ENCODE data around the gene RARS2.
"Not testable (repeated sequence)": the region's sequence is repeated elsewhere in the genome, so short reads cannot be mapped to it uniquely, and the experiment has no call there.

Gene RARS2

DNA sequence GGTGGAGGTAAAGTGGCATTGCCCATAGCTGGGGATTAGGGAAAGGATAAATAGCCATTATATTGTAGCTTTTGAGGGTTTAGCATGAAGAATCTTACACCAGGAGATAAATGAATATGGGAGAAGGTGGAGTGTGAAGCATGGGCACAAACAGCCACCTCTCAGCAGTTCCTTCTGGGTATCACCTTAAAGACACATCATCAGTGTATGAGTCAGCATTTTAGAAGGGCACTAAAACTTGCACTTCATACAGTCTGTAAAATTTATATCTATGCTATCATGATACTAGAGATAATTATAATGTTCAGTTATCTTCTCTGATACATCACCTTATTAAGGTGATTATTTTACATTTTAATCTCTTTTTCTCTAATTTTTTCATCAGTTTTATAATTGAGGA is 91.7 kb downstream of the RARS2 start:
- Histone ChIP-seq H3K27me3 (ENCODE audit: control insufficient read depth, insufficient read depth, low read length) (no peaks in the 10 kb centered on the region), H3K4me2 (ENCODE audit: low read length) (no peak overlapping the region), H3K4me3 (ENCODE audit: low read length) (no peak overlapping the region), H3K36me3 (ENCODE audit: insufficient read depth, low read length) (peaks cover 23% of the 10 kb centered on the region), H3K4me1 (ENCODE audit: control insufficient read depth, insufficient read depth, low read length) (no peaks in the 10 kb centered on the region), H3K9me3 (replicated peaks; ENCODE audit: low read length) (no peaks in the 10 kb centered on the region), H3K9ac (ENCODE audit: low read depth, low read length) (no peak overlapping the region)

DNA sequence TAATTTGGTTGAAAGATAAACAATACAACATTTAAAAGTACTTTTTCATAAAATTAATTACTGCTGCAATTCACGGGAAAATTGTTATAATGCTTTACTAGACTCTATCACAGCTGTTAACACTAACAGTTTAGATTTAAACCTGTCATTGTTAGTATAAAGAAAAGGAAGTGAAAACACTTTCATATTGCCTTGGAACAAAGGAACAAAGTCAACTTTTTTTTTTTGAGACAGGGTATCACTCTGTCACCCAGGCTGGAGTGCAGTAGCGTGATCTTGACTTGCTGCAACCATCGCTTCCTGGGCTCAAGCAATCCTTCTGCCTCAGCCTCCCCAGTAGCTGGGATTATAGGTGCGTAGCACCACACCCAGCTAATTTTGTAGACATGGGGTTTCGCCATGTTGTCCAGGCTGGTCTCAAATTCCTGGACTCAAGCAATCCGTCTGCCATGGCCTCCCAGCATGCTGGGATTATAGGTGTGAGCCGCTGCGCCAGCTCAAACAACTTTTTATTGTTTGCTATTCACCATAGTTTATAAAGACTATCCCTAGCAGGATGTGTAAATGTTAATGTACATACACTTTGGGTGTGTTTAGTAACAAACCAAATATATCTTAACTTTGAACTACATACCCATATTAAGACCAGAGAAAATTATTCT is 94.9 kb downstream of the RARS2 start:
- H3K4me1 ChIP-seq (ENCODE audit: control insufficient read depth, insufficient read depth, low read length), result no peaks in the 10 kb centered on the region
- no peak overlapping the region for H3K4me3 ChIP-seq (ENCODE audit: low read length)
- H3K36me3 ChIP-seq (ENCODE audit: insufficient read depth, low read length), result peaks cover 15% of the 10 kb centered on the region
- no peak overlapping the region for H3K4me2 ChIP-seq (ENCODE audit: low read length)
- no peaks in the 10 kb centered on the region for H3K27me3 ChIP-seq (ENCODE audit: control insufficient read depth, insufficient read depth, low read length)
- H3K9me3 ChIP-seq (replicated peaks; ENCODE audit: low read length), result no peaks in the 10 kb centered on the region
- H3K9ac ChIP-seq (ENCODE audit: low read depth, low read length), result no peak overlapping the region

DNA sequence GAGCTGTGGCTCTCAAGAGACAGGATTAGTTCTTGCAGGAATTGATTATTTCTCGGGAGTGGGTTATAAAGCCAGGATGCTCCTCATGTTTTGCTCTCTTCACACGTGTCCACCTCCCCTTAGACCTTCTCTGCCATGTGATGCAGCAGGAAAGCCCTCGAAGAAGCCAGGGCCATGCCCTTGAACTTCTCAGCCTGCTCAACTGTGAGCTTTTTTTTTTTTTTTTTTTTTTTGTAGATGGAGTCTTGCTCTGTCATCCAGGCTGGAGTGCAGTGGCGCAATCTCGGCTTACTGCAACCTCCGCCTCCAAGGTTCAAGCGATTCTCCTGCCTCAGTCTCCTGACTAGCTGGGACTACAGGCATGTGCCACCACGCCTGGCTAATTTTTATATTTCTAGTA is 100.5 kb downstream of the RARS2 start:
- H3K36me3 ChIP-seq (ENCODE audit: insufficient read depth, low read length), result peaks cover 15% of the 10 kb centered on the region
- H3K4me3 ChIP-seq (ENCODE audit: low read length); H3K9me3 ChIP-seq (replicated peaks; ENCODE audit: low read length); H3K27me3 ChIP-seq (ENCODE audit: control insufficient read depth, insufficient read depth, low read length); H3K4me1 ChIP-seq (ENCODE audit: control insufficient read depth, insufficient read depth, low read length); H3K9ac ChIP-seq (ENCODE audit: low read depth, low read length); H3K4me2 ChIP-seq (ENCODE audit: low read length): not testable (repeated sequence)

DNA sequence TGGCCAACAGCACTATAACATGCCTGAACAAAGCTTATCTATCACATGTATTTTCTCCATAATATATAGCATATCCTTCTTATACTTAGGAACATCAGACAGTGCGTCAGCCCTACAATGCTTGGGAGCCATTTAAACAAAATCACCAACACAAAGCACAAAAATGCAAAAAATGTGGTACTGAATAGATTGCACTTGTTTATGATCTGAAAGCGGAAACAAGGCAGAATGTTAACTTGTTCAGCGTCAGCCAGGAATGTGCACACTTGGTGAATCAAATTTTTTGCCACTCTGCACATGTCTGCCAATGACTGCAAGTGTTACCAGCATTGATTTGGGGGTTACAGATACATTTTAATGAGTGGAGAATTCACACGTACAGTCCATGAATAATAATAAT is 102.2 kb downstream of the RARS2 start:
- no peaks in the 10 kb centered on the region for H3K27me3 ChIP-seq (ENCODE audit: control insufficient read depth, insufficient read depth, low read length)
- no peak overlapping the region for H3K4me2 ChIP-seq (ENCODE audit: low read length)
- peaks cover 10% of the 10 kb centered on the region for H3K36me3 ChIP-seq (ENCODE audit: insufficient read depth, low read length)
- H3K9me3 ChIP-seq (replicated peaks; ENCODE audit: low read length), result no peaks in the 10 kb centered on the region
- no peak overlapping the region for H3K9ac ChIP-seq (ENCODE audit: low read depth, low read length)
- no peaks in the 10 kb centered on the region for H3K4me1 ChIP-seq (ENCODE audit: control insufficient read depth, insufficient read depth, low read length)
- H3K4me3 ChIP-seq (ENCODE audit: low read length), result no peak overlapping the region

DNA sequence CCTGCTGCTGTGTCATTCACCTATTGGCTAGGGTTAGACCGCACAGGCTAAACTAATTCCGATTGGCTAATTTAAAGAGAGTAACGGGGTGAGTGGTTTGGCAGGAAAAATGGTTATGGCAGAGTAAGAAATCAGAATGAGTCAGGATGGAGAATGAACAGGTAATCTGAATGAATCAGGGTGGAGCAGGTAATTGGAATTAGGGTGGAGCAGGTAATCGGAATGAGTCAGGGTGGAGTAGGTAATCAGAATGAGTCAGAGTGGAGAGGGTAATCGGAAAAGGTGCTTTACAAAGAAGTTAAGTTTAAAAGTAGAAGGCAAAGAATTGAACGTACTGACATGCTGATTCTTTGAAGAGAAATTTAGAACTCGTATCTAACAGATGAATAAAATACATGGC is 105.3 kb downstream of the RARS2 start:
- H3K36me3 ChIP-seq (ENCODE audit: insufficient read depth, low read length), result peaks cover 3% of the 10 kb centered on the region
- no peak overlapping the region for H3K4me2 ChIP-seq (ENCODE audit: low read length)
- H3K4me1 ChIP-seq (ENCODE audit: control insufficient read depth, insufficient read depth, low read length), result no peaks in the 10 kb centered on the region
- H3K9me3 ChIP-seq (replicated peaks; ENCODE audit: low read length), result no peaks in the 10 kb centered on the region
- no peak overlapping the region for H3K4me3 ChIP-seq (ENCODE audit: low read length)
- H3K27me3 ChIP-seq (ENCODE audit: control insufficient read depth, insufficient read depth, low read length), result no peaks in the 10 kb centered on the region
- no peak overlapping the region for H3K9ac ChIP-seq (ENCODE audit: low read depth, low read length)

DNA sequence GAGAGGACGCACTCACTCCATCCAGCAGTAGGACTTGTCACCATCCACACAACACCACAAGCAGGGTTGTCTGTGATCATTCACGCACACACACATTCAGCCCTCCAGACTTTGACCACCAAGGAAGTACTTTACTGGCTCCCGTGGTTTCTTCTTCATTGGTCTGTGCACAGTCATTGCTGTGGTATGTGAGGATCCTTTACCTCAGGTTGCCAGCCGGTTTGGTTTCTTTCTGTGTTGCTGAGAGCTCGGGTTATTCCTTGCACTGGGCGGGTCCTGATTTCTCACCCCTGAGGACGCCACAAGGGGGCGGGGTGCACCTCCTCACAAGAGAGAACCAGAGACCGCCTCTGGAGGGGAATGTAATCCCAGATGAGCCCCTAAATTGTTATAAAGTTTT is 105.9 kb downstream of the RARS2 start:
- H3K36me3 ChIP-seq (ENCODE audit: insufficient read depth, low read length), result peaks cover 3% of the 10 kb centered on the region
- H3K9me3 ChIP-seq (replicated peaks; ENCODE audit: low read length), result no peaks in the 10 kb centered on the region
- H3K9ac ChIP-seq (ENCODE audit: low read depth, low read length), result no peak overlapping the region
- H3K4me3 ChIP-seq (ENCODE audit: low read length), result no peak overlapping the region
- H3K27me3 ChIP-seq (ENCODE audit: control insufficient read depth, insufficient read depth, low read length), result no peaks in the 10 kb centered on the region
- H3K4me2 ChIP-seq (ENCODE audit: low read length), result no peak overlapping the region
- no peaks in the 10 kb centered on the region for H3K4me1 ChIP-seq (ENCODE audit: control insufficient read depth, insufficient read depth, low read length)

DNA sequence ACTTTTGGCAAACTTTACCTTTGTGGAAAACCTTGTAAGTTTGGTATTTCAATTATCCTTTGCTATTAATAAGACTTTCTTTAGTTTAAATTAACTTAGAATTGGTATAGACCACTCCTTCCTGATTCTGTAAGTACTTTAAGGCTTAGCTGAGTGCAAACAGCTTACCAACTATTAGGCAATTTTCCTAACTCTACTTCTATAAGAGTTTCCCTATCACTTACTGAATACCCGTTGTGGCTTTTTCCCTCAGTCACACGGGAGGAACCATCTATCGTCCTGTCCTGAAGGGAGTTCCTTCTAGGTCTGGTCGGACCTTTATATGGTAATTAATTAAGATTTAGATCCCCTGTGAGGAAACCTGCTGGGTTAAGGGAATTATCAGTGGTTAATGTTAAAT is 107.4 kb downstream of the RARS2 start:
- peaks cover 12% of the 10 kb centered on the region for H3K36me3 ChIP-seq (ENCODE audit: insufficient read depth, low read length)
- H3K4me1 ChIP-seq (ENCODE audit: control insufficient read depth, insufficient read depth, low read length), result no peaks in the 10 kb centered on the region
- no peak overlapping the region for H3K9ac ChIP-seq (ENCODE audit: low read depth, low read length)
- H3K9me3 ChIP-seq (replicated peaks; ENCODE audit: low read length), result no peaks in the 10 kb centered on the region
- H3K27me3 ChIP-seq (ENCODE audit: control insufficient read depth, insufficient read depth, low read length), result no peaks in the 10 kb centered on the region
- no peak overlapping the region for H3K4me3 ChIP-seq (ENCODE audit: low read length)
- no peak overlapping the region for H3K4me2 ChIP-seq (ENCODE audit: low read length)

DNA sequence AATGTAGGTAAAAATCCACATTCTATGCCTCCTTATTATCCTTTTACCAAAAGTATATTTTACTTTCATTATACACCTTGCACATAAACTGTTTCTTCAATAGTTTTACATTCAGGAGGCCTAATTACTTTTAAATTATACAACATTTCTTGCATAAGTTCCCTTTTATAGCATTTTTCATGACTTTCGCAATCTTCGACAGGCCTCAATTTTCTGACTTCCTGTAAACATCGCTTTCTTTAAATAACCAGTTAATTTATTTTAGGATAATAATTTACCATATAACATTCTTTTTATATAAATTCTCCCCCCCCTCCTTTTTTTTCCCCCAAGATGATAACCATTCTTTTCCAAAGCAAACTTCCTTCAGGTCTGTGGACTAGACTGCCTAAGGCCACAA is 107.9 kb downstream of the RARS2 start:
- no peaks in the 10 kb centered on the region for H3K4me1 ChIP-seq (ENCODE audit: control insufficient read depth, insufficient read depth, low read length)
- H3K9me3 ChIP-seq (replicated peaks; ENCODE audit: low read length), result no peaks in the 10 kb centered on the region
- no peak overlapping the region for H3K9ac ChIP-seq (ENCODE audit: low read depth, low read length)
- no peak overlapping the region for H3K4me2 ChIP-seq (ENCODE audit: low read length)
- no peaks in the 10 kb centered on the region for H3K27me3 ChIP-seq (ENCODE audit: control insufficient read depth, insufficient read depth, low read length)
- H3K4me3 ChIP-seq (ENCODE audit: low read length), result no peak overlapping the region
- peaks cover 14% of the 10 kb centered on the region for H3K36me3 ChIP-seq (ENCODE audit: insufficient read depth, low read length)

DNA sequence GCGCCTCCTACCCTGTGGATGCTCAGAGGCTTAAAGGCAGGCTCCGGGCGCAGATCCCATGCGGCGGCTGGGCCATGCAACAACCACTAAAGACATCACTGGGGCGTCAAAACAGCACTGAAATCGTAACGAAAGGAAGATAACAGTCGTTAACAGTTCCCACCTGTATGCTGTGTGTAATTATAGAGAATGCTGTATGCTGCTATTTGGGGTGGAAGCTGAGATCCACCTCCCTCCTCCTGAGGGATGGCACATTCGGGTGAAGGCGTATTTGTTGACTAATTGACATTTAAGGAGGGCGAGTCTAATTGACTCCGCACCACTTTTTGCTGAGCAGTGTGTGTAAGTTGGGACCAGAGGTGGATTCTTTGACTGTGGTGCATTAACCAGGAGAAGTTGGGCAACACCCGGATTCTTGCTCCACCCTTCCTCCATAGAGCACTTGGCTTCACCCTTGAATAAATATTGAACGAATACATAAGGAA is 116.3 kb downstream of the RARS2 start:
- peak overlapping the region; percentile 83 for H3K4me2 ChIP-seq (ENCODE audit: low read length)
- H3K4me3 ChIP-seq (ENCODE audit: low read length), result peak overlapping the region; percentile 83
- H3K27me3 ChIP-seq (ENCODE audit: control insufficient read depth, insufficient read depth, low read length), result peaks cover 2% of the 10 kb centered on the region
- no peaks in the 10 kb centered on the region for H3K4me1 ChIP-seq (ENCODE audit: control insufficient read depth, insufficient read depth, low read length)
- peaks cover 9% of the 10 kb centered on the region for H3K36me3 ChIP-seq (ENCODE audit: insufficient read depth, low read length)
- H3K9me3 ChIP-seq (replicated peaks; ENCODE audit: low read length), result no peaks in the 10 kb centered on the region
- H3K9ac ChIP-seq (ENCODE audit: low read depth, low read length), result peak overlapping the region; percentile 90

DNA sequence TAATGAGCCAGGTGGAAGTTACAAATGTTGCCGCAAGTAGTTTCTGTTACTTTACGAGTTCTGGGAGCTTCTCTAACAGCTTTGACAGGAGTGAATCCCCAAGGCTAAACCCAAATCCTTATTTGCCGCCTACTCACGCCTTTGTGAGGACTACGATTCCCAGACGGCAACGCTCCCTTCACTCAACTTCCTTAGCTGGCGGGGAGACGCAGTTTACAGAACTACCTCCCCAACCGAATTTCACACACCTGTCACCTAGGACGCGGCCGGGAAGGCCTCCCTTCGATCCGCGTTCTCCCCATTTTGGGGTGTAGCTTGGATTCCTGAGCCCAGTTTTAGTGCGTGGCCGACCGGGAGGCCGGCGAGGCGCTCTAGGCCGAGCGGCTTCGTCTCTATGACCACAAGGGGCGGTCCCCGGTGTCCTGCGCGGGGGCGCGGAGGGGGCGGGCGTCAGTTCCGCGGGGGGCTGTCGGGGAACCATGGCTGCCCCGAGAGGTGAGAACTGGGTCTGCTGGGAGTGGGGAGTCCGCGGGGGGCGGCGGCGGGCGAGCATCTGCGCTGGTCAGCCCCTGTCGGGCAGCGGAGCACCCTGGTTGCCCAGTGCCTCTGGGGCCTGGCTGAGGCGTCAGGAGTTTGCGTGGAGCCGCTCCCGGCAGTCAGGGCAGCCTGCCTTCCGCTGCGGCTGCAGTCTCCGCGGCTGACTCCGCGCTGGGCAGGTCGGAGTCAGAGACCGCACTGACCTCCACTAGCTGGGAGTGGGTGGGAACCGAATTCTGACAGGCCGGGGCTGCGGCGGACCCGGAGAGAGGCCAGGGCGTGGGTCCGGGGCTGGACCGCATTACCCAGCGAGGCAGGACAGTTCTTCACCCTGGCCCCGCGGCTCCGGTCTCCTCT is 117.0 kb downstream of the RARS2 start, which contains the start of gene SLC35A1:
TSS of gene SLC35A1 (plus strand) at position 450 of the 894 bp plus-strand sequence. CDS start at position 480, 30 bp downstream.
- Histone ChIP-seq H3K4me3 (ENCODE audit: low read length) (peak within 1 kb of the TSS; percentile 83), H3K4me2 (ENCODE audit: low read length) (peak within 1 kb of the TSS; percentile 83)

DNA sequence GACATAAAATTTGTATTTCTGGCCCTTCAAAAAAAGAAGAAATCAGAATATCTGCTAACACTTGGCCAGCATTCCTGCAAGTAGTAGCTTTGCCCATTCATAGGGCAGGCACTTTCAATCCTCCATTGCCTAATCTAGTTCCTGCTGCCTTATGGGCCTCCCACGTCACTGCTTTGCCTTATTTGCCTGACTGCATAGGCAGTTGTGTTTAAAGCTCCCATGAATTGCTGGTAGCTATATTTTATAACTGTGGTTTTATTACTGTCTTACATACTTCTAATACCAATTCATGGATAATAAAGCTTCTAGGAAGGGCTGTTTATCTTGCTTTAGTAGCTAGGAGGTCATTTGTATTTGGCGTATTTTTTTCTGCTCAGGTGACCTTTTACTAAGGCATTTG is 124.7 kb downstream of the RARS2 start:
- Histone ChIP-seq H3K9ac (ENCODE audit: low read depth, low read length) (no peak overlapping the region), H3K36me3 (ENCODE audit: insufficient read depth, low read length) (no peaks in the 10 kb centered on the region), H3K4me2 (ENCODE audit: low read length) (no peak overlapping the region), H3K4me1 (ENCODE audit: control insufficient read depth, insufficient read depth, low read length) (no peaks in the 10 kb centered on the region), H3K9me3 (replicated peaks; ENCODE audit: low read length) (no peaks in the 10 kb centered on the region), H3K27me3 (ENCODE audit: control insufficient read depth, insufficient read depth, low read length) (peaks cover 40% of the 10 kb centered on the region), H3K4me3 (ENCODE audit: low read length) (no peak overlapping the region)

More for the DNA sequence above, 117.0 kb downstream of the RARS2 start, which contains the start of gene SLC35A1:
- no peaks in the 10 kb centered on the region for H3K4me1 ChIP-seq (ENCODE audit: control insufficient read depth, insufficient read depth, low read length)
- peaks cover 5% of the 10 kb centered on the region for H3K27me3 ChIP-seq (ENCODE audit: control insufficient read depth, insufficient read depth, low read length)
- no peaks in the 10 kb centered on the region for H3K9me3 ChIP-seq (replicated peaks; ENCODE audit: low read length)
- H3K9ac ChIP-seq (ENCODE audit: low read depth, low read length), result peak within 1 kb of the TSS; percentile 90
- H3K36me3 ChIP-seq (ENCODE audit: insufficient read depth, low read length), result peaks cover 6% of the 10 kb centered on the region
